ENCODE results near the gene SHROOM4. TPM values are rescaled to one million over a fixed set of nuclear protein-coding genes. Genes with fewer than 3 reads are reported as not detected.

Gene SHROOM4
- total and polyA plus RNA-seq, 2 experiments from 2014 or later: 1.9 to 8.5 TPM

DNA sequence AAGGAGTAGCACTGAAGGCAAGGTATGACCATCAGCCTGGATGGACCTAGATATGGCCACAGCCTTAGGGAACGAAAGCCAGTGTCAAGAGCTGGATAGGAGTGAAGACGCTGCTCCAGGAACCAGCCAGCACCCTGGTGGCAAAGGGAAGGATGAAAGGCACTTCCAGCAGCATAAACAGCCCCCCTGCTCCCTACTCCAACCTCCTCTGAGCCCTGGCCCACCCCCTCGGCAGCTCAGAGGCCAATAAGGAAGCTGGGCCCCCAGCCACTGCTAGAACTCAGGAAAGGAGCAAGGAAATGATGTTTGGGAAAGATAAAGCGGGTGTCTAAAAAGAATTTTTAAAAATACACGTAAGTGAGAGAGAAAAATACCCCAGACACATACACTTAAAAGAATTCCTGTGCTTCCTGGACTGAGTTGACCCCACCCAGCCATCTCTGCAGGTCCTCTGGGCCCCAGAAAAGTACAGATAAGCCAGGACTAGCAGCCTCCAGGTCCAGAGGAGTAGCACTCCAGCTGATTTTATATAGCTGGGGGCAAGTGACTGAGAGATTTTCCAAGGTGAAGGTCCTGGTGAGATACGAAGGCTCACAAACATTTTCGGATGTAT, 170.4 kb downstream of the SHROOM4 start:
- Histone ChIP-seq H3K36me3 (ENCODE audit: insufficient read depth) (no peaks in the 10 kb centered on the region), H3K9me2 (ENCODE audit: insufficient read depth) (no peaks in the 10 kb centered on the region), H3K27ac (ENCODE audit: low read depth) (no peak overlapping the region), H4K20me1 (replicated peaks; ENCODE audit: insufficient read depth) (no peaks in the 10 kb centered on the region), H3K4me1 (ENCODE audit: insufficient read depth) (no peaks in the 10 kb centered on the region), H2AFZ (no peak overlapping the region), H3K4me2 (no peak overlapping the region), H3K27me3 (ENCODE audit: insufficient read depth) (no peaks in the 10 kb centered on the region), H3K79me2 (replicated peaks; ENCODE audit: insufficient read depth) (no peaks in the 10 kb centered on the region), H3F3A (replicated peaks; ENCODE audit: low read depth) (no peaks in the 10 kb centered on the region), H3K4me3 (no peak overlapping the region)
- DNase-seq (ENCODE audit: low spot score): no peak
- no peak for ATAC-seq
- H3K27ac Mint-ChIP-seq: no peak overlapping the region
- H3K27me3 Mint-ChIP-seq (ENCODE audit: insufficient read depth, low read depth, poor library complexity): peaks cover 10% of the 10 kb centered on the region
- H3K36me3 Mint-ChIP-seq (ENCODE audit: low read depth): no peaks in the 10 kb centered on the region
- no peak overlapping the region for H3K4me3 Mint-ChIP-seq
- no peaks in the 10 kb centered on the region; the same call in 2 of the 3 replicates for H3K9me3 Mint-ChIP-seq
- TF ChIP-seq EZH2 (IDR thresholded peaks at IDR 0.05; ENCODE audit: low read depth, unreplicated experiment) (no peak), CREB1 (CRISPR knock-in tag; IDR thresholded peaks at IDR 0.05; ENCODE audit: low read depth) (no peak), EZH2phosphoT487 (IDR thresholded peaks at IDR 0.05; ENCODE audit: unreplicated experiment) (no peak), NANOG (IDR thresholded peaks at IDR 0.05; ENCODE audit: borderline replicate concordance) (no peak), ZNF114 (CRISPR knock-in tag; IDR thresholded peaks at IDR 0.05) (no peak), POLR2AphosphoS5 (IDR thresholded peaks at IDR 0.05; ENCODE audit: low read depth) (no peak), JUNB (IDR thresholded peaks at IDR 0.05; ENCODE audit: unreplicated experiment) (no peak), ZNF331 (CRISPR knock-in tag; IDR thresholded peaks at IDR 0.05; ENCODE audit: low read depth) (no peak), STAT1 (IDR thresholded peaks at IDR 0.05; ENCODE audit: unreplicated experiment) (no peak)
- TF ChIP-seq, protein P1, sequence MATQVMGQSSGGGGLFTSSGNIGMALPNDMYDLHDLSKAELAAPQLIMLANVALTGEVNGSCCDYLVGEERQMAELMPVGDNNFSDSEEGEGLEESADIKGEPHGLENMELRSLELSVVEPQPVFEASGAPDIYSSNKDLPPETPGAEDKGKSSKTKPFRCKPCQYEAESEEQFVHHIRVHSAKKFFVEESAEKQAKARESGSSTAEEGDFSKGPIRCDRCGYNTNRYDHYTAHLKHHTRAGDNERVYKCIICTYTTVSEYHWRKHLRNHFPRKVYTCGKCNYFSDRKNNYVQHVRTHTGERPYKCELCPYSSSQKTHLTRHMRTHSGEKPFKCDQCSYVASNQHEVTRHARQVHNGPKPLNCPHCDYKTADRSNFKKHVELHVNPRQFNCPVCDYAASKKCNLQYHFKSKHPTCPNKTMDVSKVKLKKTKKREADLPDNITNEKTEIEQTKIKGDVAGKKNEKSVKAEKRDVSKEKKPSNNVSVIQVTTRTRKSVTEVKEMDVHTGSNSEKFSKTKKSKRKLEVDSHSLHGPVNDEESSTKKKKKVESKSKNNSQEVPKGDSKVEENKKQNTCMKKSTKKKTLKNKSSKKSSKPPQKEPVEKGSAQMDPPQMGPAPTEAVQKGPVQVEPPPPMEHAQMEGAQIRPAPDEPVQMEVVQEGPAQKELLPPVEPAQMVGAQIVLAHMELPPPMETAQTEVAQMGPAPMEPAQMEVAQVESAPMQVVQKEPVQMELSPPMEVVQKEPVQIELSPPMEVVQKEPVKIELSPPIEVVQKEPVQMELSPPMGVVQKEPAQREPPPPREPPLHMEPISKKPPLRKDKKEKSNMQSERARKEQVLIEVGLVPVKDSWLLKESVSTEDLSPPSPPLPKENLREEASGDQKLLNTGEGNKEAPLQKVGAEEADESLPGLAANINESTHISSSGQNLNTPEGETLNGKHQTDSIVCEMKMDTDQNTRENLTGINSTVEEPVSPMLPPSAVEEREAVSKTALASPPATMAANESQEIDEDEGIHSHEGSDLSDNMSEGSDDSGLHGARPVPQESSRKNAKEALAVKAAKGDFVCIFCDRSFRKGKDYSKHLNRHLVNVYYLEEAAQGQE (IDR thresholded peaks at IDR 0.05; ENCODE audit: unreplicated experiment): no peak
- TF ChIP-seq, protein P2, sequence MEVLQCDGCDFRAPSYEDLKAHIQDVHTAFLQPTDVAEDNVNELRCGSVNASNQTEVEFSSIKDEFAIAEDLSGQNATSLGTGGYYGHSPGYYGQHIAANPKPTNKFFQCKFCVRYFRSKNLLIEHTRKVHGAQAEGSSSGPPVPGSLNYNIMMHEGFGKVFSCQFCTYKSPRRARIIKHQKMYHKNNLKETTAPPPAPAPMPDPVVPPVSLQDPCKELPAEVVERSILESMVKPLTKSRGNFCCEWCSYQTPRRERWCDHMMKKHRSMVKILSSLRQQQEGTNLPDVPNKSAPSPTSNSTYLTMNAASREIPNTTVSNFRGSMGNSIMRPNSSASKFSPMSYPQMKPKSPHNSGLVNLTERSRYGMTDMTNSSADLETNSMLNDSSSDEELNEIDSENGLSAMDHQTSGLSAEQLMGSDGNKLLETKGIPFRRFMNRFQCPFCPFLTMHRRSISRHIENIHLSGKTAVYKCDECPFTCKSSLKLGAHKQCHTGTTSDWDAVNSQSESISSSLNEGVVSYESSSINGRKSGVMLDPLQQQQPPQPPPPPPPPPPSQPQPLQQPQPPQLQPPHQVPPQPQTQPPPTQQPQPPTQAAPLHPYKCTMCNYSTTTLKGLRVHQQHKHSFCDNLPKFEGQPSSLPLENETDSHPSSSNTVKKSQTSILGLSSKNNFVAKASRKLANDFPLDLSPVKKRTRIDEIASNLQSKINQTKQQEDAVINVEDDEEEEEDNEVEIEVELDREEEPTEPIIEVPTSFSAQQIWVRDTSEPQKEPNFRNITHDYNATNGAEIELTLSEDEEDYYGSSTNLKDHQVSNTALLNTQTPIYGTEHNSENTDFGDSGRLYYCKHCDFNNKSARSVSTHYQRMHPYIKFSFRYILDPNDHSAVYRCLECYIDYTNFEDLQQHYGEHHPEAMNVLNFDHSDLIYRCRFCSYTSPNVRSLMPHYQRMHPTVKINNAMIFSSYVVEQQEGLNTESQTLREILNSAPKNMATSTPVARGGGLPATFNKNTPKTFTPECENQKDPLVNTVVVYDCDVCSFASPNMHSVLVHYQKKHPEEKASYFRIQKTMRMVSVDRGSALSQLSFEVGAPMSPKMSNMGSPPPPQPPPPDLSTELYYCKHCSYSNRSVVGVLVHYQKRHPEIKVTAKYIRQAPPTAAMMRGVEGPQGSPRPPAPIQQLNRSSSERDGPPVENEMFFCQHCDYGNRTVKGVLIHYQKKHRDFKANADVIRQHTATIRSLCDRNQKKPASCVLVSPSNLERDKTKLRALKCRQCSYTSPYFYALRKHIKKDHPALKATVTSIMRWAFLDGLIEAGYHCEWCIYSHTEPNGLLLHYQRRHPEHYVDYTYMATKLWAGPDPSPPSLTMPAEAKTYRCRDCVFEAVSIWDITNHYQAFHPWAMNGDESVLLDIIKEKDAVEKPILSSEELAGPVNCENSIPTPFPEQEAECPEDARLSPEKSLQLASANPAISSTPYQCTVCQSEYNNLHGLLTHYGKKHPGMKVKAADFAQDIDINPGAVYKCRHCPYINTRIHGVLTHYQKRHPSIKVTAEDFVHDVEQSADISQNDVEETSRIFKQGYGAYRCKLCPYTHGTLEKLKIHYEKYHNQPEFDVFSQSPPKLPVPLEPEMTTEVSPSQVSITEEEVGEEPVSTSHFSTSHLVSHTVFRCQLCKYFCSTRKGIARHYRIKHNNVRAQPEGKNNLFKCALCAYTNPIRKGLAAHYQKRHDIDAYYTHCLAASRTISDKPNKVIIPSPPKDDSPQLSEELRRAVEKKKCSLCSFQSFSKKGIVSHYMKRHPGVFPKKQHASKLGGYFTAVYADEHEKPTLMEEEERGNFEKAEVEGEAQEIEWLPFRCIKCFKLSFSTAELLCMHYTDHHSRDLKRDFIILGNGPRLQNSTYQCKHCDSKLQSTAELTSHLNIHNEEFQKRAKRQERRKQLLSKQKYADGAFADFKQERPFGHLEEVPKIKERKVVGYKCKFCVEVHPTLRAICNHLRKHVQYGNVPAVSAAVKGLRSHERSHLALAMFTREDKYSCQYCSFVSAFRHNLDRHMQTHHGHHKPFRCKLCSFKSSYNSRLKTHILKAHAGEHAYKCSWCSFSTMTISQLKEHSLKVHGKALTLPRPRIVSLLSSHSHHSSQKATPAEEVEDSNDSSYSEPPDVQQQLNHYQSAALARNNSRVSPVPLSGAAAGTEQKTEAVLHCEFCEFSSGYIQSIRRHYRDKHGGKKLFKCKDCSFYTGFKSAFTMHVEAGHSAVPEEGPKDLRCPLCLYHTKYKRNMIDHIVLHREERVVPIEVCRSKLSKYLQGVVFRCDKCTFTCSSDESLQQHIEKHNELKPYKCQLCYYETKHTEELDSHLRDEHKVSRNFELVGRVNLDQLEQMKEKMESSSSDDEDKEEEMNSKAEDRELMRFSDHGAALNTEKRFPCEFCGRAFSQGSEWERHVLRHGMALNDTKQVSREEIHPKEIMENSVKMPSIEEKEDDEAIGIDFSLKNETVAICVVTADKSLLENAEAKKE (CRISPR knock-in tag; IDR thresholded peaks at IDR 0.05): no peak
- TF ChIP-seq, protein P3, sequence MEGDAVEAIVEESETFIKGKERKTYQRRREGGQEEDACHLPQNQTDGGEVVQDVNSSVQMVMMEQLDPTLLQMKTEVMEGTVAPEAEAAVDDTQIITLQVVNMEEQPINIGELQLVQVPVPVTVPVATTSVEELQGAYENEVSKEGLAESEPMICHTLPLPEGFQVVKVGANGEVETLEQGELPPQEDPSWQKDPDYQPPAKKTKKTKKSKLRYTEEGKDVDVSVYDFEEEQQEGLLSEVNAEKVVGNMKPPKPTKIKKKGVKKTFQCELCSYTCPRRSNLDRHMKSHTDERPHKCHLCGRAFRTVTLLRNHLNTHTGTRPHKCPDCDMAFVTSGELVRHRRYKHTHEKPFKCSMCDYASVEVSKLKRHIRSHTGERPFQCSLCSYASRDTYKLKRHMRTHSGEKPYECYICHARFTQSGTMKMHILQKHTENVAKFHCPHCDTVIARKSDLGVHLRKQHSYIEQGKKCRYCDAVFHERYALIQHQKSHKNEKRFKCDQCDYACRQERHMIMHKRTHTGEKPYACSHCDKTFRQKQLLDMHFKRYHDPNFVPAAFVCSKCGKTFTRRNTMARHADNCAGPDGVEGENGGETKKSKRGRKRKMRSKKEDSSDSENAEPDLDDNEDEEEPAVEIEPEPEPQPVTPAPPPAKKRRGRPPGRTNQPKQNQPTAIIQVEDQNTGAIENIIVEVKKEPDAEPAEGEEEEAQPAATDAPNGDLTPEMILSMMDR (conservative IDR thresholded peaks at IDR 0.05; ENCODE audit: low read depth in 2 of 2): no peak
- TF ChIP-seq, protein P4, sequence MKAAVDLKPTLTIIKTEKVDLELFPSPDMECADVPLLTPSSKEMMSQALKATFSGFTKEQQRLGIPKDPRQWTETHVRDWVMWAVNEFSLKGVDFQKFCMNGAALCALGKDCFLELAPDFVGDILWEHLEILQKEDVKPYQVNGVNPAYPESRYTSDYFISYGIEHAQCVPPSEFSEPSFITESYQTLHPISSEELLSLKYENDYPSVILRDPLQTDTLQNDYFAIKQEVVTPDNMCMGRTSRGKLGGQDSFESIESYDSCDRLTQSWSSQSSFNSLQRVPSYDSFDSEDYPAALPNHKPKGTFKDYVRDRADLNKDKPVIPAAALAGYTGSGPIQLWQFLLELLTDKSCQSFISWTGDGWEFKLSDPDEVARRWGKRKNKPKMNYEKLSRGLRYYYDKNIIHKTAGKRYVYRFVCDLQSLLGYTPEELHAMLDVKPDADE (IDR thresholded peaks at IDR 0.05): no peak
- H3K4me1 Mint-ChIP-seq: peaks cover 20% of the 10 kb centered on the region; the same call in 2 of the 3 replicates
